Activated CD8-positive, alpha-beta T cell treated with anti-CD3 and anti-CD28 coated beads for 36 hours (primary cell): ENCODE measurements around the gene ACBD6. TPM values are rescaled to one million over a fixed set of nuclear protein-coding genes. Genes with fewer than 3 reads are reported as not detected.

Experiments
- ATAC-seq: fragments of 200-7000 bp; cut with Tn5 transposase; one replicate; pipeline ENCODE4 v1.10.0; 2021; ENCODE audit warnings: mild to moderate bottlenecking, moderate library complexity
- CTCF ChIA-PET: fragments of 350-600 bp; sonication (Branson Sonifier 250); formaldehyde crosslinking; loops from one replicate; lab custom pipeline; 2021; ENCODE audit warnings: antibody characterized with exemption; lab: Charles Lee
- POLR2A ChIA-PET: fragments of 350-600 bp; sonication (Branson Sonifier 250); formaldehyde crosslinking; loops from one replicate; lab custom pipeline; 2021; ENCODE audit warnings: antibody characterized with exemption; lab: Charles Lee
- DNase-seq: peaks from one replicate; pipeline ENCODE4 v3.0.0-alpha.2; 2020
- H3K27ac Mint-ChIP-seq: one replicate; pipeline ENCODE4 v1.8.0; 2021; ENCODE audit warnings: mild to moderate bottlenecking, mixed read lengths
- H3K27me3 Mint-ChIP-seq: one replicate; pipeline ENCODE4 v1.8.0; 2021; ENCODE audit warnings: mixed read lengths
- H3K36me3 Mint-ChIP-seq: one replicate; pipeline ENCODE4 v1.8.0; 2021; ENCODE audit warnings: low read depth, mixed read lengths
- H3K4me1 Mint-ChIP-seq: one replicate; pipeline ENCODE4 v1.8.0; 2021; ENCODE audit warnings: low read depth, mixed read lengths
- H3K4me3 Mint-ChIP-seq: one replicate; pipeline ENCODE4 v1.8.0; 2021; ENCODE audit warnings: mild to moderate bottlenecking, moderate library complexity, mixed read lengths
- H3K9me3 Mint-ChIP-seq: one replicate; pipeline ENCODE4 v1.8.0; 2021; ENCODE audit warnings: mixed read lengths
- intact Hi-C: fragments of 100-400 bp; cut with micrococcal nuclease; formaldehyde crosslinking; loops from one replicate; pipeline ENCODE4 v1.10.0; 2022
- microRNA-seq: library from miRNA; unstranded; fragments of <30 nt; microRNA quantifications from one replicate; pipeline ENCODE4 v1.2.0, GENCODE V29; 2022; ENCODE audit warnings: borderline microRNAs expressed, borderline replicate concordance
- total RNA-seq, 2 experiments: library from RNA; stranded (reverse); gene quantifications; one replicate each; pipeline ENCODE4 v1.2.3, GENCODE V29; 2021
- TF ChIP-seq, protein P1 (sequence below): fragments of 200-600 bp; IDR thresholded peaks from one replicate; pipeline ENCODE4 v1.8.0; 2022; ENCODE audit warnings: antibody characterized with exemption, mild to moderate bottlenecking

ACBD6 gene
- total RNA-seq, 2 experiments from 2014 or later: 41.3 to 45.0 TPM

DNA sequence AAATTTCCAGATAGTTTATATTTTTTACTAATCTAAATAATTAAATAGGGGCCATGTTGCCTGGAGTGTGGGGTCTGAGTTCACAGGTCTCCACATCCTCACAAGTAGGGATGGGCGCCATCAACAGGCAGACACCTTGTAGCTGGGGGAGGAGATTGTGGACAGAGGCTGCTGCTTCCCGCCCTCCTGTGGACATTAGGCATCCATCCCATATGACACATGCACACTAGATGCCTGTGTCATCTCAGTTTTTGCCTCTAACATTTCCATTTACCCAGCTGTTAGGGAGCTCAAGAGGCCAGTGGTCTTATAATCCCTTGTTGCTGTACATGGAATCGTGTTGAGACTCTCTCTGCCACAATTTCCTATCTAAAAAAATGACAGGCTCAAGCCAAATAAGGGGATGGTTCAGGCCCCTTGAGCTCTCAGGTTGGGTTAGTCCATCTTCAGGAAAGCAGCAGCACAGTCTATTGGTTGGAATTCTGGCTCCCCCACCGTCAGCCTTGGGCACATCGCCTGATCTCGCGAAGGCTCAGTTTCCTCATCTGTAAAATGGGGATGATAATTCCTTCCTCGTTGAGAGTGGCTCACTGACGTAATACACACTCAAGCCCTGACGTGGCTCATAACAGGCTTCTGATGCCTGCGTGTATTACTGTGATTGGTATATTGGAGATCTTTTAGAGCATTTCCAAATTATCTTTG lies 258.7 kb downstream of the ACBD6 start:
- POLR2A ChIA-PET: no interaction called here
- ATAC-seq: no peak
- TF ChIP-seq, protein P1, sequence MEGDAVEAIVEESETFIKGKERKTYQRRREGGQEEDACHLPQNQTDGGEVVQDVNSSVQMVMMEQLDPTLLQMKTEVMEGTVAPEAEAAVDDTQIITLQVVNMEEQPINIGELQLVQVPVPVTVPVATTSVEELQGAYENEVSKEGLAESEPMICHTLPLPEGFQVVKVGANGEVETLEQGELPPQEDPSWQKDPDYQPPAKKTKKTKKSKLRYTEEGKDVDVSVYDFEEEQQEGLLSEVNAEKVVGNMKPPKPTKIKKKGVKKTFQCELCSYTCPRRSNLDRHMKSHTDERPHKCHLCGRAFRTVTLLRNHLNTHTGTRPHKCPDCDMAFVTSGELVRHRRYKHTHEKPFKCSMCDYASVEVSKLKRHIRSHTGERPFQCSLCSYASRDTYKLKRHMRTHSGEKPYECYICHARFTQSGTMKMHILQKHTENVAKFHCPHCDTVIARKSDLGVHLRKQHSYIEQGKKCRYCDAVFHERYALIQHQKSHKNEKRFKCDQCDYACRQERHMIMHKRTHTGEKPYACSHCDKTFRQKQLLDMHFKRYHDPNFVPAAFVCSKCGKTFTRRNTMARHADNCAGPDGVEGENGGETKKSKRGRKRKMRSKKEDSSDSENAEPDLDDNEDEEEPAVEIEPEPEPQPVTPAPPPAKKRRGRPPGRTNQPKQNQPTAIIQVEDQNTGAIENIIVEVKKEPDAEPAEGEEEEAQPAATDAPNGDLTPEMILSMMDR: no peak
- intact Hi-C loops: no loop called here
- no peaks in the 10 kb centered on the region for H3K36me3 Mint-ChIP-seq
- H3K4me1 Mint-ChIP-seq: peaks cover 2% of the 10 kb centered on the region
- H3K9me3 Mint-ChIP-seq: no peaks in the 10 kb centered on the region
- H3K27ac Mint-ChIP-seq: no peak overlapping the region
- CTCF ChIA-PET: interaction anchor here (0.9 to 1.6 kb wide), 2 partner anchors 9 to 30 kb away, joined by 4 to 5 read pairs; no protein-coding TSS in a partner anchor
- no peak overlapping the region for H3K4me3 Mint-ChIP-seq
- no peak for DNase-seq
- peaks cover 38% of the 10 kb centered on the region for H3K27me3 Mint-ChIP-seq

DNA sequence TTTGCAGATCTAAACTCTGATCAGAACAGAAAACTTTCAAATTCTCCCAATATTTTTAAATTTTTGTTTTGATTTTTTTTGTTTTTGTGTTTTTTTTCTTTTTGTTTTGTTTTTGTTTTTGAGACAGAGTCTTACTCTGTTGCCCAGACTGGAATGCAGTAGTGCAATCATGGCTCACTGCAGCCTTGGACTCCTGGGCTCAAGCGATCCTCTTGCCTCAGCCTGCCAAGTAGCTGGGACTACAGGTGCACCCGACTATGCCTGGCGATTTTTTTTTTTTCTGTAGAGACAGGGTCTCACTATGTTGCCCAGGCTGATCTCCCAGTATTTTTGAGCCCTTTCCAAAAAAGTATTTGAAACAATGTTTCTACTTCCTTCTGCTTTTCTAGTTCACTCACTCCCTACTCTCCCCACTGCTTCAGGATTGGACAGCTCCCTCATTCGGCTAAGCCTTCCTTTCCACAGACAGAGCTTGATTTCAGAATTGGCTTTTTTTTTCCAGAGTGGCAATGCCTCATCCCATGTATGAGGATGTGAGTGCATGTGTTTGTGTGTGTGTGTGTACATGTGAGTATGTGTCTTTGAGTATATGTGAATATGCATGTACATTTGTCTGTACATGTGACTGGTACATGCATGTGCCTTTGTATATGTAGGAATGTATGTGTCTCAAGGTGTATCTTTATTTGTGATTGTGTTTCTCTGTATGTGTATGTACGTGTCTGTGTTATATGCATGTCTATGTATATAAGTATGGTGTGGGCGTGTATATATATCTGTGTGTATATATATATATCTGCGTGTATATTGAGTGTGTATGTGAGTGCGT lies 260.4 kb downstream of the ACBD6 start:
- ATAC-seq (no peak), DNase-seq (no peak)
- intact Hi-C loops: no loop called here
- Mint-ChIP-seq H3K4me3 (no peak overlapping the region), H3K27me3 (peaks cover 53% of the 10 kb centered on the region), H3K36me3 (no peaks in the 10 kb centered on the region), H3K9me3 (no peaks in the 10 kb centered on the region), H3K4me1 (peaks cover 4% of the 10 kb centered on the region), H3K27ac (no peak overlapping the region)
- POLR2A ChIA-PET: no interaction called here
- TF ChIP-seq, protein P1: no peak
- CTCF ChIA-PET: interaction anchor here (0.7 to 1.1 kb wide), 2 partner anchors 15 to 28 kb away, joined by 3 read pairs; no protein-coding TSS in a partner anchor

DNA sequence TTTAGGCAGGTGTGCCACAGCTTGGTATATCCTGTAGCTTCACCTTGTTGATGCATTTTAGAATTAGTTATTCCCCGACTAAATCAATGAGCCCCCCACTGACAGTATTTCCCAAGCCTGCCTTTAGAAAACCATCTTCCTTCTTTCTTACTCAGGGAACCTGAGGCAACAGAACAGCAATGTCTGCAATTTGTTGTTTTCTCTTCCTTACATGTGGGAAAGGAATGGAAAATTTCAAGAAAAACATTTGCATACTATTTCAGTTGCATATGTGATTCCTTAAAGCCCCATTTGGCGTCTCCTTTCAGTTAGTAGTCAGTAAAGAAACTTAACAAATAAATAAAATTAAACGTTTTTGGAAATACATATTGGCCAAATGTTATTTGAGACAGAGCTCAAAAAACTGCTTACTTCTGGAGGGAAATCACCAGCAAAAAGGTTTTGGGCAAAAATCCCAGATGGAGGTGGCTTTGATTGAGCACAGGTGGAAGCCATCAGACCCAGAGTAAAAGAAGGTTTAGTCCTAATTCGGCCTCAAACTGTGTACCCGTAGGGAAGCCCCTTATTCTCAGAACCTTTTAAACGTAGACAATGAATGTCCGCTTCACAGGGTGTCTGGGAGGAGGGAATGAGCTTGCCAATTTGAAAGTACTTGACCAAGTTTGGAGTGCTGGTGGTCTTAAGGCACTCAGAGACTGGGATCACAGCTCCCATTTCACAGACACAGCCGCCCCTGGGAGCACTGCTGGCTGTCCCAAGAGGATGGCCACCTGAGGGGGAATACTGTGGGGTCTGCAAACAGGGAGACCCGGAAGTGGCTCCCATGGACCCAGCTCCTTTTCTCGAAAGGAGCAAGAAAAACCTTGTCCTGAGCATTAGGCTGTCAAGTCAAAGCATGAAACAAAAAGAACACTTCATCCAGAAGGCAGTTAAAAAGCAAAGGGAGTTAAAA lies 263.0 kb downstream of the ACBD6 start:
- H3K36me3 Mint-ChIP-seq: no peaks in the 10 kb centered on the region
- H3K4me3 Mint-ChIP-seq: no peak overlapping the region
- ChIA-PET CTCF (interaction anchor here (1.5 to 2.6 kb wide), 2 partner anchors 10 to 14 kb away, joined by 4 to 6 read pairs; no protein-coding TSS in a partner anchor), POLR2A (interaction anchor here (0.7 to 1.2 kb wide), 2 partner anchors 13 to 17 kb away, joined by 3 read pairs; no protein-coding TSS in a partner anchor)
- peaks cover 14% of the 10 kb centered on the region for H3K4me1 Mint-ChIP-seq
- H3K27ac Mint-ChIP-seq: no peak overlapping the region
- peaks cover 69% of the 10 kb centered on the region for H3K27me3 Mint-ChIP-seq
- DNase-seq (no peak), ATAC-seq (no peak)
- no peaks in the 10 kb centered on the region for H3K9me3 Mint-ChIP-seq
- intact Hi-C loops: no loop called here
- TF ChIP-seq, protein P1: no peak

DNA sequence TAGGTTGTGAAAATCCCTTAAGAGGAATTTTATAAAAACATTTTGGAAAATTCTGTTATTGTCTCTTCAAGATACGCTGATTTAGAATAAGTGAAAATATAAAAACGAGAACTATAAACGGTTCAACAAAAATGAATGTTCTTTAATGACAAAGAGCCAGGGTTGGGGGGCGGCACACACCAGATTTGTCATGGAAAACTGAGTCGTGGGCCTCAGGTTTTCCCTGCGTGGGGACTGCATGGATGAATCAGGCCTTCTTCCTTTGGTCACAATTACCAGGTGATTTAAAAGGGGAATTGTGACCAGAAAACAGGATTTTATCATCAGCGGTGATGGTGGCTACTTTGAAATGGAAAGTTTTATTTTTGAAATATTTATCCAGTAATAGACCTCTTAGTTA lies 263.7 kb downstream of the ACBD6 start:
- Mint-ChIP-seq H3K27ac (no peak overlapping the region), H3K4me1 (peaks cover 20% of the 10 kb centered on the region)

More for the DNA sequence above, 263.7 kb downstream of the ACBD6 start:
- DNase-seq: no peak
- TF ChIP-seq, protein P1: no peak
- no peak overlapping the region for H3K4me3 Mint-ChIP-seq
- ChIA-PET CTCF (interaction anchor here (1.5 to 2.6 kb wide), 2 partner anchors 11 to 15 kb away, joined by 4 to 6 read pairs; no protein-coding TSS in a partner anchor), POLR2A (interaction anchor here (1.2 kb wide), 1 partner anchor 16 kb away, joined by 3 read pairs; no protein-coding TSS in a partner anchor)
- intact Hi-C loops: no loop called here
- no peaks in the 10 kb centered on the region for H3K9me3 Mint-ChIP-seq
- H3K36me3 Mint-ChIP-seq: no peaks in the 10 kb centered on the region
- ATAC-seq: no peak
- H3K27me3 Mint-ChIP-seq: peaks cover 73% of the 10 kb centered on the region

Small RNA genes within 50 kb of the gene (microRNA-seq; reads per million reads assigned to microRNA genes)
- not detected for gene MIR3121

Other genes starting within 250 kb of the ACBD6 start
- gene OVAAL, start 56.4 kb upstream of the ACBD6 start, total RNA-seq: not detected
- 10 to 100 TPM; 12.8 to 14.4 TPM for gene XPR1, start 129.4 kb upstream of the ACBD6 start, total RNA-seq